ENCODE measurements around the gene KIF21A. TPM values are rescaled to one million over a fixed set of nuclear protein-coding genes. Genes with fewer than 3 reads are reported as not detected.

Gene KIF21A
- polyA plus RNA-seq, 1 of the 3 experiments (the other 2 are of a cell fraction) = 3.6 TPM

- DNase-seq = no peak
- Histone ChIP-seq H3K79me2 (ENCODE audit: insufficient read depth) (no peaks in the 10 kb centered on the region; the same call in 1 of the 2 replicates), H3K4me3 (ENCODE audit: low read depth in 2 of 2, low read length in 1 of 2) (no peak overlapping the region), H3F3A (replicated peaks; ENCODE audit: insufficient read depth) (no peaks in the 10 kb centered on the region), H4K20me1 (ENCODE audit: insufficient read depth) (no peaks in the 10 kb centered on the region), H3K9ac (no peak overlapping the region), H3K27me3 (ENCODE audit: insufficient read depth) (no peaks in the 10 kb centered on the region), H3K27ac (ENCODE audit: low read depth in 2 of 2, low read length in 1 of 2) (no peak overlapping the region), H3K4me1 (ENCODE audit: control insufficient read depth in 1 of 2, insufficient read depth in 2 of 2, low read depth in 1 of 2, low read length in 1 of 2) (peaks cover 0 to 4% of the 10 kb centered on the region in 2 experiments; a peak in 2 of 4 replicates), H2AFZ (ENCODE audit: low read depth) (no peak overlapping the region), H3K36me3 (replicated peaks in 1 of 2; ENCODE audit: control insufficient read depth in 1 of 2, insufficient read depth in 2 of 2, low read length in 1 of 2) (peaks cover 0 to 2% of the 10 kb centered on the region in 2 experiments), H3K9me3 (no peaks in the 10 kb centered on the region), H3K4me2 (no peak overlapping the region), H3K9me2 (no peaks in the 10 kb centered on the region)
- no peak for TF ChIP-seq SIN3A (IDR thresholded peaks at IDR 0.05; ENCODE audit: borderline replicate concordance, low read depth, low read length)
- 92% methylated on average over 2 of the region's 2 CpGs for WGBS (ENCODE audit: low lambda C conversion rate)
- ChIA-PET CTCF (no interaction called here), POLR2A (no interaction called here)
Observed at GRCh38 chr12:39429809-39430208, 13.1 kb downstream of the KIF21A start.

DNA sequence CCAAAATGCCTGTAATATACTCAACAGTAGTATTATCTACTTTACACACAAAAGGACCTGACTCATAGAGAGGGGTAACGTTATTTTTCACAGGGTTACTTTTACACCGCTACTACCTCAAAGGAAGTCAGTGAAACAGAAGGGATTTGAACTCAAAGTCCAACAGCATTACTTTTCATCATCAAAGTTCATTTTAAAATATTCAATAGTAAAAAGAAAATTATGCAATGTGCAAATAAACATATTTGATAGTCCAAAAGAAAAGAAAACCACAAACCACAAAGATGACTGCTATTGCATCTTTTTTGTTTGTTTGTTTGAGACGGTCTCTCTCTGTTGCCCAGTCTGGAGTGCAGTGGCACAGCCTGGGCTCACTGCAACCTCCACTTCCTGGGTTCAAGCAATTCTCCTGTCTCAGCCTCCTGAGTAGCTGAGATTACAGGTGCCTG, 15.5 kb downstream of the KIF21A start:
- Histone ChIP-seq H3K9me2 (no peaks in the 10 kb centered on the region), H3K9me3 (no peaks in the 10 kb centered on the region), H3K27me3 (ENCODE audit: insufficient read depth) (no peaks in the 10 kb centered on the region), H3K27ac (ENCODE audit: low read depth in 2 of 2, low read length in 1 of 2) (no peak overlapping the region), H3K4me3 (ENCODE audit: low read depth in 2 of 2, low read length in 1 of 2) (no peak overlapping the region), H3K4me1 (ENCODE audit: control insufficient read depth in 1 of 2, insufficient read depth in 2 of 2, low read depth in 1 of 2, low read length in 1 of 2) (peaks cover 0 to 4% of the 10 kb centered on the region in 2 experiments; a peak in 2 of 4 replicates), H3F3A (replicated peaks; ENCODE audit: insufficient read depth) (no peaks in the 10 kb centered on the region), H3K4me2 (no peak overlapping the region), H3K79me2 (ENCODE audit: insufficient read depth) (no peaks in the 10 kb centered on the region; the same call in 1 of the 2 replicates), H3K36me3 (replicated peaks in 1 of 2; ENCODE audit: control insufficient read depth in 1 of 2, insufficient read depth in 2 of 2, low read length in 1 of 2) (no peaks in the 10 kb centered on the region), H2AFZ (ENCODE audit: low read depth) (no peak overlapping the region), H3K9ac (no peak overlapping the region), H4K20me1 (ENCODE audit: insufficient read depth) (no peaks in the 10 kb centered on the region)
- TF ChIP-seq YY1 (IDR thresholded peaks at IDR 0.05; ENCODE audit: low read depth) = no peak
- no peak for TF ChIP-seq MXI1 (IDR thresholded peaks at IDR 0.05; ENCODE audit: low read depth, low read length)
- 75% methylated on average over 3 of the region's 3 CpGs for WGBS (ENCODE audit: low lambda C conversion rate)
- ChIA-PET CTCF (interaction anchor here (1.3 kb wide), 1 partner anchor 19 kb away, joined by 4 read pairs; no protein-coding TSS in a partner anchor), POLR2A (no interaction called here)
- DNase-seq = no peak

DNA sequence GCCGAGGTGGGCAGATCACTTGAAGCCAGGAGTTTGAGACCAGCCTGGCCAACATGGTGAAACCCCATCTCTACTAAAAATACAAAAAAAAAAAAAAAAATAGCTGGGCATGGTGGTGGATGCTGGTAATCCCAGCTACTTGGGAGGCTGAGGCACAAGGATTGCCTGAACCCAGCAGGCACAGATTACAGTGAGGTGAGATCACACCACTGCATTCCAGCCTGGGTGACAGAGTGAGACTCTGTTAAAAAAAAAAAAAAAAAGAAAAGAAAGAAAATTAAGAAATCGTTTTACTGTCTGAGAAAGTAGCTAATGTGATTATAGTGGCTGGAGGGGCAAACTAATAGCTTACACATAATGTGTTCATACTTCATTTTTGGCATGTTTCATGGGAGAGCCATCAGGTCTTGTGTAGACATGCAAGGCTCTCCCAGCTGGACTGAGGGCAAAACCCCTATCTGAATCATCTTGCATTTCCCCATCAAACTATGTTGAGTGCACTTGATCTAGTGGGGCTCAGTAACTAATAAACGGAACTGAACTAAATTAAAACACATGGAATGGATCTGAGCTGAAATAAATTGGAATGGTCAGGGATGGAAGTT, 16.2 kb downstream of the KIF21A start:
- no peaks in the 10 kb centered on the region for H3K27me3 ChIP-seq (ENCODE audit: insufficient read depth)
- H3K9ac ChIP-seq = no peak overlapping the region
- no peaks in the 10 kb centered on the region for H3F3A ChIP-seq (replicated peaks; ENCODE audit: insufficient read depth)
- 42% methylated on average over 3 of the region's 3 CpGs for WGBS (ENCODE audit: low lambda C conversion rate)
- no peaks in the 10 kb centered on the region for H3K9me3 ChIP-seq
- no peak overlapping the region for H2AFZ ChIP-seq (ENCODE audit: low read depth)
- no peaks in the 10 kb centered on the region for H3K36me3 ChIP-seq (replicated peaks in 1 of 2; ENCODE audit: control insufficient read depth in 1 of 2, insufficient read depth in 2 of 2, low read length in 1 of 2)
- no peak overlapping the region for H3K27ac ChIP-seq (ENCODE audit: low read depth in 2 of 2, low read length in 1 of 2)
- H3K4me3 ChIP-seq (ENCODE audit: low read depth in 2 of 2, low read length in 1 of 2) = no peak overlapping the region
- DNase-seq = no peak
- H3K4me1 ChIP-seq (ENCODE audit: control insufficient read depth in 1 of 2, insufficient read depth in 2 of 2, low read depth in 1 of 2, low read length in 1 of 2) = peaks cover 0 to 2% of the 10 kb centered on the region in 2 experiments; a peak in 2 of 4 replicates
- POLR2A ChIA-PET = no interaction called here
- no peak overlapping the region for H3K4me2 ChIP-seq
- H4K20me1 ChIP-seq (ENCODE audit: insufficient read depth) = no peaks in the 10 kb centered on the region
- no peaks in the 10 kb centered on the region for H3K79me2 ChIP-seq (ENCODE audit: insufficient read depth)
- CTCF ChIA-PET = interaction anchor here (0.6 to 1.3 kb wide), 3 partner anchors 13 to 107 kb away, joined by 3 to 4 read pairs (median 4); no protein-coding TSS in a partner anchor
- no peaks in the 10 kb centered on the region for H3K9me2 ChIP-seq
- TF ChIP-seq RXRA (IDR thresholded peaks at IDR 0.05; ENCODE audit: borderline replicate concordance, low read depth) = no peak
- no peak for TF ChIP-seq SIN3A (IDR thresholded peaks at IDR 0.05; ENCODE audit: borderline replicate concordance, low read depth, low read length)
- no peak for TF ChIP-seq FOXJ3 (CRISPR knock-in tag; IDR thresholded peaks at IDR 0.05)
- TF ChIP-seq GATA2 (CRISPR knock-in tag; IDR thresholded peaks at IDR 0.05) = no peak
- no peak for TF ChIP-seq FOXM1 (IDR thresholded peaks at IDR 0.05; ENCODE audit: low read depth)
- TF ChIP-seq TCF12 (IDR thresholded peaks at IDR 0.05) = no peak

Data from SK-N-SH (cell line).